Activated CD4-positive, CD25-positive, alpha-beta regulatory T cell treated with anti-CD3 and anti-CD28 coated beads, Interleukin-2, amount 50 U/mL, for 72 hours (primary cell): Measurements from ENCODE around the gene BDKRB2.

Experiments used
- DNase-seq: peaks from one replicate; pipeline ENCODE4 v3.0.0; 2021

The BDKRB2 gene

GRCh38 chr14:96255501-96256366 lies 51.1 kb downstream of the BDKRB2 start, which contains the start of gene BDKRB1:
BDKRB1 (plus strand) TSS chr14:96256210; CDS start chr14:96263683, 7,473 bp downstream.
- DNase-seq = no peak

GRCh38 chr14:96256407-96256806 lies 51.8 kb downstream of the BDKRB2 start:
- DNase-seq = no peak

GRCh38 chr14:96257056-96257455 lies 52.4 kb downstream of the BDKRB2 start:
- no peak for DNase-seq

GRCh38 chr14:96257900-96258299 lies 53.3 kb downstream of the BDKRB2 start:
- DNase-seq = no peak

- no peak for DNase-seq
Measured at GRCh38 chr14:96260341-96260821, 55.7 kb downstream of the BDKRB2 start.

GRCh38 chr14:96261053-96261452 lies 56.4 kb downstream of the BDKRB2 start:
- DNase-seq = no peak

GRCh38 chr14:96261772-96262655 lies 57.4 kb downstream of the BDKRB2 start:
- no peak for DNase-seq

- no peak for DNase-seq
Measured at GRCh38 chr14:96263347-96264199, 58.9 kb downstream of the BDKRB2 start.

- DNase-seq = no peak
Measured at GRCh38 chr14:96264200-96264553, 59.5 kb downstream of the BDKRB2 start.

- DNase-seq = no peak
Measured at GRCh38 chr14:96264853-96265252, 60.2 kb downstream of the BDKRB2 start.

- DNase-seq = no peak
Measured at GRCh38 chr14:96265383-96266095, 60.9 kb downstream of the BDKRB2 start.

- no peak for DNase-seq
Measured at GRCh38 chr14:96267336-96267735, 62.7 kb downstream of the BDKRB2 start.

- no peak for DNase-seq
Measured at GRCh38 chr14:96267916-96268315, 63.3 kb downstream of the BDKRB2 start.

- DNase-seq = no peak
Measured at GRCh38 chr14:96268431-96269358, 64.1 kb downstream of the BDKRB2 start.

- no peak for DNase-seq
Measured at GRCh38 chr14:96269359-96269710, 64.7 kb downstream of the BDKRB2 start.

- no peak for DNase-seq
Measured at GRCh38 chr14:96270565-96271420, 66.2 kb downstream of the BDKRB2 start.

- no peak for DNase-seq
Measured at GRCh38 chr14:96271421-96271762, 66.8 kb downstream of the BDKRB2 start.

GRCh38 chr14:96272777-96273473 lies 68.3 kb downstream of the BDKRB2 start:
- no peak for DNase-seq

- DNase-seq = no peak
Measured at GRCh38 chr14:96273629-96274028, 69.0 kb downstream of the BDKRB2 start.
